ENCODE data around the gene PKP2.
A peak's percentile ranks its signal among the peaks of the same experiment; 100 is the strongest.

PKP2 gene

DNA sequence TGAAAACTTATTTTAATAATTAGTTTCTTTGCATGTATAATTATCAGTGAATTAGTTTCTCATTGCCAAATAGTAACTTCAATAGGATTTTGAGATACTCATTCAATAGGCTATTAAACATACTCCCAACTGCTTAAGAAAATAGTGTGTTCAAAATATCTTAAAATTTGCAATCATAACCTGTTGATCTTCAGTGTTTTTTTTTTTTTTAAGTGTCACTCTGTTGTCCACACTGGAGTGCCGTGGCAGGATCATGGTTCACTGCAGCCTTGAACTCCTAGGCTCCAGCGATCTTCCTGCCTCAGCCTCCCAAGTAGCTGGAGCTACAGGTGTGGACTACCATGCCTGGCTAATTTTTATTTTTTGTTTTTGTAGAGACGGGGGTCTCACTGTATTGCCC lies 139.4 kb downstream of the PKP2 start:
- no peak overlapping the region for H3K9ac ChIP-seq (ENCODE audit: low read depth, low read length)
- H3K4me3 ChIP-seq (ENCODE audit: low read depth, low read length) = no peak overlapping the region
- H3K9me3 ChIP-seq (ENCODE audit: control insufficient read depth, insufficient read depth, low read length) = no peaks in the 10 kb centered on the region
- H3K36me3 ChIP-seq (ENCODE audit: control insufficient read depth, insufficient read depth, low read length) = no peaks in the 10 kb centered on the region
- peaks cover 6% of the 10 kb centered on the region for H3K4me1 ChIP-seq (ENCODE audit: control insufficient read depth, insufficient read depth, low read length)
- H3K27me3 ChIP-seq (ENCODE audit: control insufficient read depth, insufficient read depth, low read length) = no peaks in the 10 kb centered on the region

DNA sequence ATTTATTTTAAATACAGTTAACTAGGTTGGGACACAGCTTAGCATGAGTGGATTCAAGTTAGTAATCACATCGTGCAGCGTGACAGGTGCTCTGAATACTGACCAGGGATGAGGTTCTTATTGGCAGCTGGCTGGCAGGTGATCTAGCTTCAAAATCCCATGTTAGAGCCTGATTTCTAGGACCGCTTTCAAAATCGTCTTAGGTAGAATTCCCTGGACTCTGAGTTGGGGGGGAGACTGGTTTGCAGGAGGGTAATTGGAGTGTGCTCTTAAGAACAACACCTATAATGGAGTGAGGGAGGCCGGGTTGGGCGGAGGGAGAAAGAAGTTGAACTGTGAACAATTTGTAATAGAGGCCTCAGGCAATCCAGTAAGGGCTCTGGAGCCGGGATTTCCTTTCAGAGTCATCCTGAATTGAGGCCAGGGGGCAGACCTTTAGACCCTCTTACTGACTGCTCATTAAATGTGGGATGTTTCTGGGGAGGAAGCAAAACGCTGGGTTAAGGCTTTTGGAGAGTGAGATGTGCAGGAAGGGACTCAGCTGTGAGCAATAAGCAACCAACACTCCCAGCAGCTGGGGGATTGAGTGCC lies 140.0 kb downstream of the PKP2 start:
- H3K27me3 ChIP-seq (ENCODE audit: control insufficient read depth, insufficient read depth, low read length) = no peaks in the 10 kb centered on the region
- no peak overlapping the region for H3K9ac ChIP-seq (ENCODE audit: low read depth, low read length)
- H3K4me1 ChIP-seq (ENCODE audit: control insufficient read depth, insufficient read depth, low read length) = peaks cover 6% of the 10 kb centered on the region
- H3K36me3 ChIP-seq (ENCODE audit: control insufficient read depth, insufficient read depth, low read length) = peaks cover 5% of the 10 kb centered on the region
- no peaks in the 10 kb centered on the region for H3K9me3 ChIP-seq (ENCODE audit: control insufficient read depth, insufficient read depth, low read length)
- H3K4me3 ChIP-seq (ENCODE audit: low read depth, low read length) = peak overlapping the region; percentile 87

DNA sequence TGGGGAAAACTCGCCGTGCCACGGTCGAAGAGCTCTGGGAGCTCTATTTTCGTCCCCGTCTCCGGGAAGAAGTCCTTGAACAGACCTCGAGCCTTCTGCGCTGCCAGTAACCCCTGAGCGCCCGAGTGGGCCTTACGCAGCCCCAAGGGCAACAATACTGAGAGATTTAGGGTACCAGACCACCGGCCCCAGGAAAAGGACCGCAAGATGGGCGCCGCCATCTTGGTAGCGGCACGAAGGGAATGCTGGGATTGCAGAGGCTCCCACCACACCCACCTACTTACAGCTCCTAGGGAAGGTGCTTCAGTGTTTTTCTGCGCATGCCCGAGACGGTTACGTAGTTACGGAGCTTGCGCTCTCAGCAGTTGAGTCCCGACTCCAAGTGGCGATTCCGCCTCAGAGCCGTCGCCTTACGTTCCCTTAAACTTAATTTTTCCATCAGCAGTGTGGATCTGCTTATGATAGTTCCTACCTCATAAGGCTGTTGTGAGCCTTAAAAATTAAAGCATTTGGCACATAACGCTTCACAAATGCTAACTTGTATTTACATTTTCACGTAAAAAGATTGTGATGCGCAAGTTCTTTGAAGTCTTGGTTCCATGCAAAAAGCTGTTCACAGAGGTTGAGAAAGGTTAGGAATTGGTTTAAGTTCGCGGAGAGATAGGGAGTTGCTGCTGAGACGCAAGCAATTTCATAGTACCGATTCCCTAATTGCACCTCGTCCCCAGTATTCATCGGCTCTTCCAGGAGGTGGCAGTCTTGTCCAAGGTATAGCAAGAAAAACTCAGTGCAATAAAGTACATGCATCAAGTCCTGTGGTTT lies 140.7 kb downstream of the PKP2 start, which contains the start of gene YARS2:
TSS of gene YARS2 (minus strand) at position 244 of the 822 bp plus-strand sequence. CDS start at position 221, 23 bp downstream.
- Histone ChIP-seq H3K9me3 (ENCODE audit: control insufficient read depth, insufficient read depth, low read length) (no peaks in the 10 kb centered on the region), H3K9ac (ENCODE audit: low read depth, low read length) (peak within 1 kb of the TSS; percentile 94), H3K27me3 (ENCODE audit: control insufficient read depth, insufficient read depth, low read length) (no peaks in the 10 kb centered on the region), H3K4me3 (ENCODE audit: low read depth, low read length) (peak within 1 kb of the TSS; percentile 87), H3K36me3 (ENCODE audit: control insufficient read depth, insufficient read depth, low read length) (peaks cover 8% of the 10 kb centered on the region), H3K4me1 (ENCODE audit: control insufficient read depth, insufficient read depth, low read length) (peaks cover 6% of the 10 kb centered on the region)

DNA sequence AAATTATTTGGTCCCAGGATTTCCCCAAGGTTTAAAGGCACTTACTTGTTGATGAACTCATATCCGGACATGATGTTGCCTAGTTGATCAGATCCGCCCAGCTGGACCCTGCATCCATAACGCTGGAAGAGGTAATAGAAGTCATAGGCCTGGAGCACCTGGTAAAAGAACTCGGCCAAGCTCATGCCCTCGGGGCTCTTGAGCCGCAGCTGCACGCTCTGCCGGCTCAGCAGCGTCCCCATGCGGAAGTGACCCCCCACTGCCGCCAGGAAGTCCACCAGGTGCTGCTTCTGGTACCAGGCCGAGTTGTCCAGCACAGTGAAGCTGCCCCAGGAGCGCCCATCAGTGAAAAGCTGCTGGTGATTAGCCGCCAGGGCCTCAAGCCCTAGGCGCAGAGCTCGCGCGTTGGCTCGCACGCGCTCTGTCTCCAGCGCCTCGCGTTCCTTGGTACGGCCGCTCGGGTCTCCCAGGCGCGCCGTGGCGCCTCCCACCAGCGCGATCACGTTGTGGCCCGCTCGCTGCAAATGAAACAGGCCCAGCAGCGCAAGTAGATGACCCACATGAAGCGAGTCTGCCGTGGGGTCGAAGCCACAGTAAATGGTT lies 141.4 kb downstream of the PKP2 start:
- H3K9me3 ChIP-seq (ENCODE audit: control insufficient read depth, insufficient read depth, low read length) = no peaks in the 10 kb centered on the region
- H3K27me3 ChIP-seq (ENCODE audit: control insufficient read depth, insufficient read depth, low read length) = no peaks in the 10 kb centered on the region
- peaks cover 11% of the 10 kb centered on the region for H3K36me3 ChIP-seq (ENCODE audit: control insufficient read depth, insufficient read depth, low read length)
- H3K4me3 ChIP-seq (ENCODE audit: low read depth, low read length) = peak overlapping the region; percentile 87
- peaks cover 6% of the 10 kb centered on the region for H3K4me1 ChIP-seq (ENCODE audit: control insufficient read depth, insufficient read depth, low read length)
- peak overlapping the region; percentile 94 for H3K9ac ChIP-seq (ENCODE audit: low read depth, low read length)

DNA sequence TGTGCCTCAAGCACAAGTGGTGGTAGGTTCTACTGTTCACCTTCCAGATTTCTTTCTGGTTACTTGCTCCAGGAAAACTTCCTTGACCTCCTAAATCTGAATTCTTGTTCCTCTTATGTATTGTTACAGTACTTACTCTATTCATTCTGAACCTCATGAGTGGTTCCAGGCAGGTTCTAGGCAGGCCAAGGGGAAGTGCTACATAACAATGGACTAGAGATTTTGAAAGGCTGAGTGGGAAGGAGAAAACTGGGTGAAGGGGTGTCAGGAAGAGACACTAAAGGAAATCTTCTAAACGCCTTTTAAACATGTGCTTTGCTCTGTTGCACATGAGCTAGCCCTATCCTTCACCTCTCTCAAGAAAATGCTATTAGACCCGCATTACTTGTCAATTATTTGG lies 142.5 kb downstream of the PKP2 start:
- H3K9me3 ChIP-seq (ENCODE audit: control insufficient read depth, insufficient read depth, low read length) = no peaks in the 10 kb centered on the region
- peaks cover 6% of the 10 kb centered on the region for H3K4me1 ChIP-seq (ENCODE audit: control insufficient read depth, insufficient read depth, low read length)
- no peaks in the 10 kb centered on the region for H3K27me3 ChIP-seq (ENCODE audit: control insufficient read depth, insufficient read depth, low read length)
- peak overlapping the region; percentile 12 for H3K9ac ChIP-seq (ENCODE audit: low read depth, low read length)
- H3K4me3 ChIP-seq (ENCODE audit: low read depth, low read length) = peak overlapping the region; percentile 87
- peaks cover 13% of the 10 kb centered on the region for H3K36me3 ChIP-seq (ENCODE audit: control insufficient read depth, insufficient read depth, low read length)

DNA sequence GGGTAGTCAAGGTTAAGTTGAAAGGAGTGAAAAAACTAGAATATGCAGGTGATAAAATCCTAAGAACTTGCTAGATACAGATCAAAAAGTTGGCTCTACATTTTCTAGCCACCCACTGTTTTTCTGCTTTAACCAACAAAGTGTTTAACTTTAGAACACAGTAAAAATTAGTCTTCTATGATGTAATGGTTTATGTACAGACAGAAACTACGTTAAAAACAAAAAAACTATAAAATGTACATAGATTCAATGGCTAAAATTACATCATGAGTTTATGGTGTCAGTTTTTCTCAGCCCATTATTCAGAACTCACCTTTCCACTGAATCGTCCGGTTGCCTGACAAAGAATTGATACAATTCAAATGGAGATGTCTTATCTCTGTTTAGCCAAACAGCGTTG lies 143.0 kb downstream of the PKP2 start:
- no peak overlapping the region for H3K9ac ChIP-seq (ENCODE audit: low read depth, low read length)
- H3K4me1 ChIP-seq (ENCODE audit: control insufficient read depth, insufficient read depth, low read length) = peaks cover 6% of the 10 kb centered on the region
- no peaks in the 10 kb centered on the region for H3K27me3 ChIP-seq (ENCODE audit: control insufficient read depth, insufficient read depth, low read length)
- H3K9me3 ChIP-seq (ENCODE audit: control insufficient read depth, insufficient read depth, low read length) = no peaks in the 10 kb centered on the region
- peaks cover 16% of the 10 kb centered on the region for H3K36me3 ChIP-seq (ENCODE audit: control insufficient read depth, insufficient read depth, low read length)
- H3K4me3 ChIP-seq (ENCODE audit: low read depth, low read length) = peak overlapping the region; percentile 87

DNA sequence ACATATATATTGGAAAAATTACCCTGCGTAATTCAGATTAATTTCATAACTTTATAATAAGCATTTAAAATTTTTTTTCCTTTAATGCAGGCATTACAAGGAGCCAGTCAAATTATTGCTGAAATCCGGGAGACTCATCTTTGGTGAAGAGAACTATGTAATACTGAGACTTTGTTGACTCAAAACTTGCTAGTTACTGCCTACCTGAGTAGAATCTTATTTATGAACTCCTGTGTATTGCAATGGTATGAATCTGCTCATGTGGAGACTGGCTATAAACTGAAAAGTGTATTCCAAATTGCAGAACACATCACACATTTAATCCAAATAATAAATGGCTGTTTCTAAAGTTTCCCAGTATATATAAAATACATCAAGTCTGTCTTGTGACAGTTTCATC lies 153.3 kb downstream of the PKP2 start:
- Histone ChIP-seq H3K4me1 (ENCODE audit: control insufficient read depth, insufficient read depth, low read length) (peaks cover 8% of the 10 kb centered on the region), H3K27me3 (ENCODE audit: control insufficient read depth, insufficient read depth, low read length) (no peaks in the 10 kb centered on the region), H3K9ac (ENCODE audit: low read depth, low read length) (no peak overlapping the region), H3K36me3 (ENCODE audit: control insufficient read depth, insufficient read depth, low read length) (peaks cover 12% of the 10 kb centered on the region), H3K4me3 (ENCODE audit: low read depth, low read length) (no peak overlapping the region), H3K9me3 (ENCODE audit: control insufficient read depth, insufficient read depth, low read length) (no peaks in the 10 kb centered on the region)

DNA sequence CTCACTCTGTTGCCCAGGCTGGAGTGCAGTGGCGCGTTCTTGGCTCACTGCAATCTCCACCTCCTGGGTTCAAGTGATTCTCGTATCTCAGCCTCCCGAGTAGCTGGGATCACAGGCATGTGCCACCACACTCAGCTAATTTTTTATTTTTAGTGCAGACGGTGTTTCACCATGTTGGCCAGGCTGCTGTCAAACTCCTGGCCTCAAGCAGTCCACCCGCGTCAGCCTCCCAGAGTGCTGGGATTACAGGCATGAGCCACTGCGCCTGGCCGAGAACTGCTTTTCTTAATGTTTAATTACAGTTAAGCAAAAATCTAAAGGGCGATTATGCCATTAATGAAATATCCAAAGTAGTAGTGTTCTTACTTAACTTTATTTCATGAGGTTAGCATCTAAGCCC lies 154.4 kb downstream of the PKP2 start:
- Histone ChIP-seq H3K4me1 (ENCODE audit: control insufficient read depth, insufficient read depth, low read length) (peaks cover 9% of the 10 kb centered on the region), H3K9me3 (ENCODE audit: control insufficient read depth, insufficient read depth, low read length) (no peaks in the 10 kb centered on the region), H3K9ac (ENCODE audit: low read depth, low read length) (no peak overlapping the region), H3K36me3 (ENCODE audit: control insufficient read depth, insufficient read depth, low read length) (peaks cover 10% of the 10 kb centered on the region), H3K27me3 (ENCODE audit: control insufficient read depth, insufficient read depth, low read length) (no peaks in the 10 kb centered on the region), H3K4me3 (ENCODE audit: low read depth, low read length) (no peak overlapping the region)
